Esophagus muscularis mucosa (tissue), 4 donors: ENCODE data around the gene EFTUD2. TPM values are rescaled to one million over a fixed set of nuclear protein-coding genes. Genes with fewer than 3 reads are reported as not detected.

Experiments used
- DNase-seq: peaks from one replicate; pipeline ENCODE4 v3.0.0-alpha.2; 2017; ENCODE audit errors: extremely low spot score
- H3K27ac ChIP-seq, 4 donors: fragments of 200-600 bp; sonication (generic); replicated peaks in 1 of 4; 1 replicate in 3 of 4; 2 replicates in 1 of 4; pipeline ENCODE4 v1.5.1; 2016 to 2019; ENCODE audit warnings: mild to moderate bottlenecking in 1 of 4
- H3K27me3 ChIP-seq, 4 donors: fragments of 200-600 bp; sonication (generic); one replicate each; pipeline versions ENCODE4 v1.5.1 to v1.6.0; 2016 to 2019
- H3K36me3 ChIP-seq, 4 donors: fragments of 200-600 bp; sonication (generic); one replicate each; pipeline ENCODE4 v1.5.1; 2016 to 2019
- H3K4me1 ChIP-seq, 4 donors: fragments of 200-600 bp; sonication (generic); one replicate each; pipeline ENCODE4 v1.5.1; 2016 to 2019
- H3K4me3 ChIP-seq, 4 donors: fragments of 200-600 bp; sonication (generic); 1 replicate in 2 of 4; 2 replicates in 2 of 4; pipeline ENCODE4 v1.5.1; 2016 to 2019; ENCODE audit warnings: mild to moderate bottlenecking in 4 of 4, moderate library complexity in 1 of 4
- H3K9me3 ChIP-seq, 4 donors: fragments of 200-600 bp; sonication (generic); 1 replicate in 3 of 4; 2 replicates in 1 of 4; pipeline ENCODE4 v1.5.1; 2016 to 2019
- CTCF ChIP-seq, 3 experiments: fragments of 200-600 bp in 2 of 3; fragments of 450-650 bp in 1 of 3; sonication (generic) in 2 of 3; IDR thresholded peaks; one replicate each; pipeline ENCODE4 v1.5.1; 2017 to 2019; ENCODE audit warnings: antibody characterized with exemption in 3 of 3, mild to moderate bottlenecking in 2 of 3, moderate library complexity in 1 of 3
- EP300 ChIP-seq: sonication (generic); formaldehyde crosslinking; IDR thresholded peaks from one replicate; pipeline ENCODE4 v1.6.1; 2017; ENCODE audit warnings: antibody characterized with exemption
- POLR2A ChIP-seq: fragments of 450-650 bp; IDR thresholded peaks from one replicate; pipeline ENCODE4 v1.6.1; 2017; ENCODE audit warnings: antibody characterized with exemption, moderate library complexity, mild to moderate bottlenecking, low read depth
- POLR2AphosphoS5 ChIP-seq, 2 donors: sonication (generic); formaldehyde crosslinking; IDR thresholded peaks; one replicate each; pipeline ENCODE4 v1.6.1; 2017; ENCODE audit warnings: antibody characterized with exemption in 2 of 2
- WGBS: methylation state at CpG from one replicate; pipeline ENCODE4 v1.1.5; 2018; 5-methylcytosine and 5-hydroxymethylcytosine counted together
- intact Hi-C: fragments of 100-400 bp; cut with DNase I; formaldehyde crosslinking; loops from one replicate; pipeline ENCODE4 v1.15.1; 2023
- total RNA-seq, 4 donors: library from RNA; depleted of rRNA; stranded (reverse); fragments of >200 nt; gene quantifications; one replicate each; pipeline versions ENCODE4 v1.1.0 to v1.2.1, GENCODE V29; 2016

Gene EFTUD2
- total RNA-seq, 4 donors from 2014 or later = 46.0 to 49.7 (median 48.3) TPM

- H3K4me3 ChIP-seq = no peak overlapping the region
- peaks cover 5 to 18% (median 17%) of the 10 kb centered on the region in 4 donors for H3K4me1 ChIP-seq
- no peaks in the 10 kb centered on the region for H3K36me3 ChIP-seq
- WGBS = 58% methylated on average over 4 of the region's 4 CpGs
- intact Hi-C loops = no loop called here
- peaks cover 0 to 13% (median 2%) of the 10 kb centered on the region in 4 donors for H3K27me3 ChIP-seq
- TF ChIP-seq EP300 = no peak
- TF ChIP-seq POLR2AphosphoS5 (IDR thresholded peaks at IDR 0.05) = no peak
- TF ChIP-seq CTCF (IDR thresholded peaks at IDR 0.05) = no peak
- TF ChIP-seq POLR2A = no peak
- no peak overlapping the region for H3K27ac ChIP-seq
- DNase-seq = no peak
- no peaks in the 10 kb centered on the region for H3K9me3 ChIP-seq
Measured at GRCh38 chr17:44942456-44942855, 43.2 kb upstream of the EFTUD2 start.

- H3K9me3 ChIP-seq = no peaks in the 10 kb centered on the region
- intact Hi-C loops = no loop called here
- 75% methylated on average over 9 of the region's 9 CpGs for WGBS
- peaks cover 0 to 12% (median 11%) of the 10 kb centered on the region in 4 donors for H3K4me1 ChIP-seq
- DNase-seq = no peak
- no peak for TF ChIP-seq POLR2A
- TF ChIP-seq POLR2AphosphoS5 (IDR thresholded peaks at IDR 0.05) = no peak
- TF ChIP-seq CTCF (IDR thresholded peaks at IDR 0.05) = no peak
- no peak for TF ChIP-seq EP300
- H3K36me3 ChIP-seq = no peaks in the 10 kb centered on the region
- no peak overlapping the region for H3K4me3 ChIP-seq
- H3K27ac ChIP-seq = no peak overlapping the region
- H3K27me3 ChIP-seq = peaks cover 0 to 7% (median 0%) of the 10 kb centered on the region in 4 donors
Measured at GRCh38 chr17:44941712-44942331, 42.6 kb upstream of the EFTUD2 start.

GRCh38 chr17:44940768-44941167 lies 41.5 kb upstream of the EFTUD2 start:
- H3K27me3 ChIP-seq = peaks cover 0 to 4% (median 0%) of the 10 kb centered on the region in 4 donors
- no peak overlapping the region for H3K27ac ChIP-seq
- no peak for TF ChIP-seq EP300
- no peak for TF ChIP-seq POLR2AphosphoS5 (IDR thresholded peaks at IDR 0.05)
- no peak for TF ChIP-seq CTCF (IDR thresholded peaks at IDR 0.05)
- no peak for TF ChIP-seq POLR2A
- intact Hi-C loops = no loop called here
- no peaks in the 10 kb centered on the region for H3K9me3 ChIP-seq
- no peak for DNase-seq
- no peak overlapping the region for H3K4me3 ChIP-seq
- H3K4me1 ChIP-seq = peaks cover 0 to 12% (median 10%) of the 10 kb centered on the region in 4 donors
- H3K36me3 ChIP-seq = no peaks in the 10 kb centered on the region
- WGBS = 69% methylated on average over 1 of the region's 1 CpG

GRCh38 chr17:44940317-44940716 lies 41.1 kb upstream of the EFTUD2 start:
- Histone ChIP-seq H3K9me3 (no peaks in the 10 kb centered on the region), H3K36me3 (no peaks in the 10 kb centered on the region), H3K4me3 (no peak overlapping the region), H3K27ac (no peak overlapping the region), H3K27me3 (peaks cover 0 to 4% (median 0%) of the 10 kb centered on the region in 4 donors), H3K4me1 (peaks cover 0 to 12% (median 10%) of the 10 kb centered on the region in 4 donors)
- intact Hi-C loops = no loop called here
- 42% methylated on average over 4 of the region's 4 CpGs for WGBS
- TF ChIP-seq CTCF (IDR thresholded peaks at IDR 0.05) (no peak), POLR2AphosphoS5 (IDR thresholded peaks at IDR 0.05) (no peak), POLR2A (no peak), EP300 (no peak)
- no peak for DNase-seq

GRCh38 chr17:44935116-44935515 lies 35.9 kb upstream of the EFTUD2 start:
- 97% methylated on average over 9 of the region's 9 CpGs for WGBS
- TF ChIP-seq POLR2A = no peak
- no peak for TF ChIP-seq CTCF (IDR thresholded peaks at IDR 0.05)
- TF ChIP-seq EP300 = no peak
- TF ChIP-seq POLR2AphosphoS5 (IDR thresholded peaks at IDR 0.05) = no peak
- DNase-seq = no peak
- Histone ChIP-seq H3K27me3 (no peaks in the 10 kb centered on the region), H3K9me3 (no peaks in the 10 kb centered on the region), H3K4me3 (no peak overlapping the region), H3K4me1 (peaks cover 0 to 6% (median 5%) of the 10 kb centered on the region in 4 donors), H3K36me3 (no peaks in the 10 kb centered on the region), H3K27ac (no peak overlapping the region)
- intact Hi-C loops = no loop called here
